ENCODE results near the gene WASF2. TPM values are rescaled to one million over a fixed set of nuclear protein-coding genes. Genes with fewer than 3 reads are reported as not detected.

Gene WASF2
- total RNA-seq, 4 donors from 2014 or later = 43.4 to 87.8 (median 60.5) TPM

- DNase-seq (ENCODE audit: low spot score) (no peak), ATAC-seq (ENCODE audit: low FRiP score) (peak; percentile 19)
- no peak for TF ChIP-seq CTCF (IDR thresholded peaks at IDR 0.05)
Measured at GRCh38 chr1:27489501-27489972, 430 bp downstream of the WASF2 start.

- ATAC-seq (ENCODE audit: low FRiP score) (no peak), DNase-seq (ENCODE audit: low spot score) (no peak)
- TF ChIP-seq CTCF (IDR thresholded peaks at IDR 0.05) = no peak
Measured at GRCh38 chr1:27487966-27488884, 1.7 kb downstream of the WASF2 start.

GRCh38 chr1:27485363-27485762 is 4.6 kb downstream of the WASF2 start:
- ATAC-seq (ENCODE audit: low FRiP score) = no peak
- DNase-seq (ENCODE audit: low spot score) = no peak
- TF ChIP-seq CTCF (IDR thresholded peaks at IDR 0.05) = no peak

- DNase-seq (ENCODE audit: low spot score) = no peak
- no peak for ATAC-seq (ENCODE audit: low FRiP score)
- TF ChIP-seq CTCF (IDR thresholded peaks at IDR 0.05) = no peak
Measured at GRCh38 chr1:27483659-27484058, 6.3 kb downstream of the WASF2 start.

GRCh38 chr1:27481994-27482620 is 7.9 kb downstream of the WASF2 start:
- DNase-seq (ENCODE audit: low spot score) (no peak), ATAC-seq (ENCODE audit: low FRiP score) (no peak)
- no peak for TF ChIP-seq CTCF (IDR thresholded peaks at IDR 0.05)

GRCh38 chr1:27478098-27478497 is 11.9 kb downstream of the WASF2 start:
- no peak for TF ChIP-seq CTCF (IDR thresholded peaks at IDR 0.05)
- ATAC-seq (ENCODE audit: low FRiP score) = no peak
- DNase-seq (ENCODE audit: low spot score) = no peak
